DOHH2 (cell line): Measurements from ENCODE around the gene IPO11.

ENCODE experiments used
- CTCF ChIP-seq: fragments of 200-600 bp; sonication (generic); IDR thresholded peaks from one replicate; pipeline ENCODE4 v1.5.1; 2014; ENCODE audit warnings: antibody characterized with exemption, mild to moderate bottlenecking, low read depth, low read length; ENCODE audit not compliant: poor library complexity, severe bottlenecking
- EZH2phosphoT487 ChIP-seq: fragments of 200-600 bp; sonication (generic); IDR thresholded peaks from 2 replicates; pipeline ENCODE4 v1.6.1; 2017; ENCODE audit warnings: borderline replicate concordance, mild to moderate bottlenecking, antibody characterized with exemption, low read length, moderate library complexity, mixed read lengths

- TF ChIP-seq CTCF = no peak
- no peak for TF ChIP-seq EZH2phosphoT487
Measured at GRCh38 chr5:62649025-62649424, 236.5 kb downstream of the IPO11 start.
